GM18909 (cell line): ENCODE measurements around the gene NOP56.

Experiments
- ATAC-seq: cut with Tn5 transposase; IDR thresholded peaks from one replicate; pipeline ENCODE4 v1.9.1; 2021; ENCODE audit warnings: mild to moderate bottlenecking; ENCODE audit not compliant: unreplicated experiment, poor library complexity

The NOP56 gene

DNA sequence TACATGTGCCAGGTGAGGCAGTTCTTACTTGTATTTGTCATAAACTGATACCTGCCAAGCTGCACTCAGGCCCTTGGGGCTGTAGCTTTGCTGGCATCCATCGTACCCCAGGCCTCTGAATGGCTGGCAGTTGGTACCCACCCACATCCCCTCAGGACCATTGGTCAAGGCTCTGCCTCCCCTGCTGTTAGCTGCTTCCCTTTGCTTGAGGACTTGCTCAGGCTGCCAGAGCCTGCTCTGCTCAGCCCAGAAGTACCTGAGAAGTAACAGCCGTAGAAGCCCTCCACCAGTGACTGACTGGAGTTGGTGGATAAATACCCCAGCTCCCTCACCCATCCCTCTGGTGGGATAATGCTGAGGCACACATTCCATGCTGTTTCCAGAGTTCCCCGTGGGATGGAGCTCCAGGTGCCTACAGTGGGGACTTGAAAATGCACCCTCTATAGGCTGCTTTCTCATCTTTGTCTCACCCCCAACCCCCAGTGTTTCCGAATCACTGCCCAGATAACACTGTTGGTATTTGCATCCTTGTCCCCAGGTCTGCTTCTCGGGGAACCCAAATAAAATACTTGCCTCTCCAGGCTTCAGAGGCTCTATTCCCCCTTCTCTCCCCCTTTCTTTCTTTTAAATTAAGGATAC, 47.5 kb downstream of the NOP56 start:
- ATAC-seq = no peak

GRCh38 chr20:2700913-2701620, 48.6 kb downstream of the NOP56 start:
- ATAC-seq = no peak

- no peak for ATAC-seq
Measured at GRCh38 chr20:2701671-2702081, 49.2 kb downstream of the NOP56 start.

DNA sequence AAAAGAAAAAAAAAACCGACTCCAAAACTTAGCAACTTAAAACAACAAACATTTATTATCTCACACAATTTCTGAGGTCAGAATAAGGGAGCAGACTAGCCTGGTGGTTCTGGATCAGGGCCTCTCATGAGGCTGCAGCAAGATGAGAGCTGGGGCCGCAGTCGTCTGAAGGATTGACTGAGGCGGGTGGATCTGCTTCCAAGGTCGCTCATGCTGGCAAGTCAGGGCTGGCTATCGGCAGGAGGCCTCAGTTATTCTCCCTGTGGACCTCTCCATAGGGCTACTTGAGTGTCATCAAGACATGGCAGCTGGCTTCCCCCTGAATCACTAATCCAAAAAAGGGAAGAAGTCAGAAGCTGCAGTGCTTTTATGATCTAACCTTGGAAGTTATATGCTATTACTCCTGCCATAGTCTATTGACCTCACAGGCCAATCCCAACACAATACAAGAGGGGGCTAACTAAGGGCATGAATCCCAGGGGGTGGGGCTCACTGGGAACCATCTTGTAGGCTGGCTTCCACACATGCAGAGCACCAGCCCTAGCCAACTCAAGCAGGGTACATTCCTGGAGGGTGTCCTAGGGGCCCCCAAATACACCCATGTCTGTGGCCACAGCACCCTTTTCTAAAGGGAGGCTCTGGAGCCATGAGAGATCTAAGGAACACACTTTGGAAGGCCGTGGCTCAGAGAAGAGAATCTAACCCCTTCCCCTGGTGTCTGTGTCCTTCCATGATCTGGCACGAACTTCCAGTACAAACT, 51.5 kb downstream of the NOP56 start:
- no peak for ATAC-seq

DNA sequence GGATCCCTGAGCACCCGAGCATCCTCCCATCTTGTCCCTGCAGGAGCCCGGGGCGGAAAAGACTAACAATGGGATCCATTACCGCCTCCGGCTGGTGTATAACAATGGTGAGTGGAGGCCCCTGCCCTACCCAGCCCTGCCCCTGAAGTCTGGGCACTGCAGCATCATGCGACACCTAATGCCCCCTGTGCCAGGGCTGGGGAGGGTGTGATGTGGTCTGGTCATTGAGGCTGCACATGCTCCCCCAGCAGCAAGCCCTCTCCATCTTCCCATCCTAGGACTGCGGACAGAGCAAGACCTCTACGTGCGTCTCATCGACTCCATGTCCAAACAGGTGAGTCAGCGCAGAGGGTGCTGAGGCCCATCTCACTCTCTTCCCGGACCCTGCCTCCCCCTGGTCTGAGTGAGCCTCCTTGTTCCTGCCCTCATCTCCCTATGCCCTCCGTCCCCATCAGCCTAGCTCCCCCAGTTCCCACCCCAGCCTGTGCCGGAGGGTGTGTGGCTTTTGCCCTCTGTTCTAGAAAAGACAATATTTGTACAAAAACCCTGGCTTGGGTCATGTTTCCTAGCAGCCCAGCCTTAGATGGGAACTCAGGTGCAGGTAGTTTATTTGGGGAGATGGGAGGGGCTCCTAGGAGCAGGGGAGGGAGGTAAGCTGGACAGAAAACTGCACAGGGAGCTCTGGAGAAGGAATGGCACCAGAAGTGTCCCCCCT, 53.7 kb downstream of the NOP56 start:
- ATAC-seq = no peak

GRCh38 chr20:2706688-2707352, 54.4 kb downstream of the NOP56 start:
- ATAC-seq = no peak

GRCh38 chr20:2707353-2708072, 55.1 kb downstream of the NOP56 start:
- no peak for ATAC-seq
